GM12874 (cell line): ENCODE measurements around the gene RASAL3.

Experiments
- TF ChIP-seq, protein P1 (sequence below): IDR thresholded peaks from 2 replicates; pipeline ENCODE4 v1.5.1; 2011; ENCODE audit warnings: low read depth, mild to moderate bottlenecking, control low read depth, low read length, moderate library complexity; ENCODE audit not compliant: insufficient read depth

The RASAL3 gene

DNA sequence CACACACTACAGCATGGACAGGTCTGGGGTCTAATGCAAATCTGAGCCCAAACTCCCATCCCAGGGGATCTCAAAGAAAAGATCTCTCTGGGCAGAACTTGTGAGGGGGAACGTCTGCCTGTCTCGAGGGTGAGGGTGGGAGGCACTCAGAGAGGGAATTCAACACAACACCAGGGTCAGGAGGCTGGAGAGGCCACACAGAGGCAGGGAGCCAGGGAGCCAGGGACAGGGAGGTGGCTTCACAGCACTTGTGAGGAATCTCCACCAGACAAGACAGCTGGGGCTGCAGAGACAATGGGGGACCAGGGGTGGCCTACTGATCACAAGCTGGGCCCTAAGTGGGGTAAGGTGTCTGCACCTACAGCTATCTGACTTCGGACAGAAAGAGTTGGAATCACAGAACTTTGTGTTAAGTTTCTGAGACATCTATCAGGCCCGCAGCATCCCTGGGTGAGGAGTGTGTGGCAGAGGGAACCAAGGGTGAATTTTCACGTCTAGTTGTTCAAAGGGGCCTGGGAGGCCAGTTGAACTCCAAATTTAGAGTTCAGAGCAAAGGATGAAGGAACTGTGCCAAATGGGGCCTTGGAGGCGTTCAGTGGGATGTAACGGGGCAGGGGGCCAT, 32.8 kb downstream of the RASAL3 start:
- TF ChIP-seq, protein P1, sequence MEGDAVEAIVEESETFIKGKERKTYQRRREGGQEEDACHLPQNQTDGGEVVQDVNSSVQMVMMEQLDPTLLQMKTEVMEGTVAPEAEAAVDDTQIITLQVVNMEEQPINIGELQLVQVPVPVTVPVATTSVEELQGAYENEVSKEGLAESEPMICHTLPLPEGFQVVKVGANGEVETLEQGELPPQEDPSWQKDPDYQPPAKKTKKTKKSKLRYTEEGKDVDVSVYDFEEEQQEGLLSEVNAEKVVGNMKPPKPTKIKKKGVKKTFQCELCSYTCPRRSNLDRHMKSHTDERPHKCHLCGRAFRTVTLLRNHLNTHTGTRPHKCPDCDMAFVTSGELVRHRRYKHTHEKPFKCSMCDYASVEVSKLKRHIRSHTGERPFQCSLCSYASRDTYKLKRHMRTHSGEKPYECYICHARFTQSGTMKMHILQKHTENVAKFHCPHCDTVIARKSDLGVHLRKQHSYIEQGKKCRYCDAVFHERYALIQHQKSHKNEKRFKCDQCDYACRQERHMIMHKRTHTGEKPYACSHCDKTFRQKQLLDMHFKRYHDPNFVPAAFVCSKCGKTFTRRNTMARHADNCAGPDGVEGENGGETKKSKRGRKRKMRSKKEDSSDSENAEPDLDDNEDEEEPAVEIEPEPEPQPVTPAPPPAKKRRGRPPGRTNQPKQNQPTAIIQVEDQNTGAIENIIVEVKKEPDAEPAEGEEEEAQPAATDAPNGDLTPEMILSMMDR: no peak

DNA sequence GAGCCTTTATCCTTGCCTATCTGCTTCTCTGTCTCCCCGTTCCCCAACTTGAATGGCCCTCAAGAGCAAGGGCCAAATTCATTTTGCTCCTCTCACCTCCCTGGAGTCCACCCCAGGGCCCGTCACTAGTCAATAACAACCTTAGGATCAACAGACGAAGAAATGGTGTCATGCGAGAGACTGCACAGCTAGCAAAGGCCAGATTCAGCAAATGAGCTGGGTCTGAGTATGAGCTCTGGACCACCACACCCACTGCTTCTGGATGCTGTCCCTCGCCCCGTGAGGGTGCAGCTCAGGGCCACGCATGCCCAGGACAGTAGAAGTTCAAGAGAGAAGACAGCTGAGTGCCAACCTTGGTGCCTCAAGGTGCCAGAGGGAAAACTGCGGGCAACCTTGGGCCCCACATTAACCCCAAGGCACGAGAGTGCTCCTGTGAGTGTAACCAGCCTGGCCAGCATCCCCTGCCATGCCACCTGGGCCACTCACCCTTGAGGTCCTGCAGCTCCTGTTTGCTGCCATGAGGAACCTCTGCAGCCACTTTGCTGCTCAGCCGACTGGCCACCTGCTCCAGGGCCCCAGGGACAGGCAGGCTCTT, 33.7 kb downstream of the RASAL3 start:
- TF ChIP-seq, protein P1: no peak

DNA sequence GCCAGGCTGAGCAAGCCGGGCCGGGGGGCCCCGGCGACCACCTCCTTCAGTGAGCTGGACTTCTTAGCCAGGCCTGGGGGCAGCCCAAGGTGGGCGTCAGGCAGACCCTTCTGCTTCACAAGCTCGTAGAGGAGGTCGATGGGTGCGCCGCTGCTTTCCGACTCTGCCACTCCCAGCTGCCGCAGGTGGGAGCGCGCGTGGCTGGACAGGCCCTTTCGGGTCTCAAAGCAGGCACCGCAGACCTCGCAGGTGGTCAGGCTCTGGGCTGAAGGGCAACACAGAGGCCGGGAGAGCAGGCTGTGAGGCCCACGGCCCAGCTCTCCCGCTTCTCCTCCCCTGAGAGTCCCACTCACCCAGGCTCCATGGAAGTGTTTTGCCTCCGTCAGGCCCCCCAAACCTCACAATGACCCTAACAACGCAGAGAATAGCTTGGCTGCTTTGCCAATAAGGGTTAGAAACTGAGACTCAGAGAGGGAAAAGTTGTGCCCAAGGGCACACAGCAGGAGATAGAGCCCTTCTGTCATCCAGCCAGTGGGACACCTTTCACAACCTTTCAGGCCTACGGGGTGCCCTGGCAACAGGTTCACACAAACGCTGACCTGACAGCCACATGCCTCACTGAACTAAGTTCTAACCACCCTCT, 34.4 kb downstream of the RASAL3 start:
- TF ChIP-seq, protein P1: no peak

DNA sequence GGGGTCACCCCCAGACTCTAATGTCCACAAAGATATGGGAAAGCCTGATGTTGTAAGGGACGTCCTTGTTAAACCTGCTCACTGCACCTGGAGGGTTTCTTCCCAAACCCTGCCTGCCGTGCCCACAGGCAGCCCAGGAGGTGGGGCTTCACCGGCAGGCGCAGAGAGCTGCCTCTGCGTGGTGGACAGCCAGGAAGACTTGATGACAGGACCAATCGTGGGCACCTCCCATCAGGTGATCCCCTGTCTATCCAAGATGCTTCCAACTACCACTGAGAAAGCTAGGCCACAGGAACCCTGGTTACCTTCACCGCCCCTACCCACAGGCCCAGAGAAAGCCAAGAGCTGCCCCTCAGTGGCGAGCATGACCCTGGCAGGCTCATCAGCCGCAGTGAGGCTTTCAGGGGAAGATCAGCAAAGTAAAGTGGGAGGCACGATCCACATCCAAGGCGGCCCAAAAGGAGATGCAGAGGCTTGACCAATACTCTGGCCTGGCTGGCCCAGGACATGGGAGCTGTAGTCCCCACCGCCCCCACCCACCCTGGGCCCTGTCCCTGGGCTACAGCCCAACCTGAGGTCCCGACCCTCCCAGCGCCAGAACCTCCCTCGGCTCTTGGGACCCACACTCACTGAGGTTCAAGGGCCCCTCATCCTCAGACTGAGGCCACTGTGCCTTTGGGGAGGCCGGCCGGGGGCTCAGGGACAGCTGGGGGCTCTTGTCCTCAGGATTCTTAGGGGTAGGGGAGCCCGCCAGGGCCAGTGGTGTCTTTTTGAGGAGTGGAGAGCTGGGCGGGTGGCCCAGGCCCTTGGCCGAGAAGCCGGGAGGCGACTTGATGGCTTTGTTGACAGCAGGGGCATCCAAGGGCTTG, 35.2 kb downstream of the RASAL3 start:
- TF ChIP-seq, protein P1: no peak

DNA sequence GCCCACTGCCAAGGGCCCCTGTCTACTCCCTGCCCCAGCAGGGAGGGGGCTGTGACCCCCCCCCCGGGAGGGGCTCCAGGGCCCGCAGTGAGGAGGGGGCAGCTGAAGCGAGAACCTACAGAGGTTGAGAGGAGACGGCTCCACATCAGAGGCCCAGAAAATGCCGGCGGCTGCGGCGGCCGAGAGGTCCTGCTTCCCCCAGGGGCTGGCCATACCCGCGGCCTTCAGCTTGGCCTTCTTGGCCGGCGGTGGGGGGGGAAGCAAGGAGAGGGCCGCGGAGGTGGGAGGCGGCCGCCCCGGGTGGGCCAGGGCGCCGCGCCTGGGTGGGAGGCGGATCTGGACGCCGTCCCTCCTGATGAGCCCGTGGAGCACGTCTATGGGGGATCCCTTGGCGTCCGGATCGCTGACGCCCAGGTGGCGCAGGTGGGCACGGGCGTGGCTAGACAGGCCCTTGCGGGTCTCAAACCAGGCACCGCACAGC, 36.3 kb downstream of the RASAL3 start:
- TF ChIP-seq, protein P1: no peak

DNA sequence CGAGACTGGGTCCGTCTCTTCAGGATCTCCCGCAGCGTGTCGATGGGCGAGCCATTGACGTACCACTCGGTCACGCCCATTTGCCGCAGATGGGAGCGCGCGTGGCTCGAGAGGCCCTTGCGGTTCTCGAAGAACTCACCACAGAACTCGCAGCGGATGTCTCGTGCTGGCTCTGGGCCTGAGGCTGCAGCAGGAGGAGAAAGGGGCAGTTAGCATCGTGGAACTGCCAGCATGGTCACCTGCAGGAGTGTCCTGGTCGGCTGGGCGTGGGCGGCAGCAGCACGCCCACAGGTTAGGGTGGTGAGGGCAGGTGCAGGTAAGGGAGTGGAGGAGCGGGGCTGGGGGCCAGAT, 37.0 kb downstream of the RASAL3 start:
- TF ChIP-seq, protein P1: no peak
